Trophoblast cell (in vitro differentiated cells and primary cell): ENCODE data around the gene ABCA13.

Experiments
- DNase-seq, 2 donors: peaks; one replicate each; pipeline ENCODE4 v3.0.0-alpha.2; 2016
- H2AFZ ChIP-seq: 2 replicates; pipeline ENCODE4 v1.6.1; 2013; ENCODE audit warnings: low read length, moderate library complexity, mild to moderate bottlenecking; ENCODE audit not compliant: insufficient read depth, poor library complexity
- H2AK5ac ChIP-seq: 2 replicates; pipeline ENCODE4 v1.6.1; 2013; ENCODE audit warnings: mild to moderate bottlenecking, low read length
- H2BK120ac ChIP-seq: 2 replicates; pipeline ENCODE4 v1.6.1; 2013; ENCODE audit warnings: low read length, mild to moderate bottlenecking, moderate library complexity; ENCODE audit not compliant: insufficient read depth, poor library complexity
- H2BK12ac ChIP-seq: 2 replicates; pipeline ENCODE4 v1.6.1; 2013; ENCODE audit warnings: mild to moderate bottlenecking, low read length, moderate library complexity
- H2BK5ac ChIP-seq: 2 replicates; pipeline ENCODE4 v1.6.1; 2013; ENCODE audit warnings: low read length, low read depth, moderate library complexity, mild to moderate bottlenecking; ENCODE audit not compliant: poor library complexity
- H3K14ac ChIP-seq: 2 replicates; pipeline ENCODE4 v1.6.1; 2013; ENCODE audit warnings: mild to moderate bottlenecking, low read length
- H3K18ac ChIP-seq: 2 replicates; pipeline ENCODE4 v1.6.1; 2013; ENCODE audit warnings: mild to moderate bottlenecking, low read length
- H3K23ac ChIP-seq: 2 replicates; pipeline ENCODE4 v1.6.1; 2013; ENCODE audit warnings: low read length
- H3K27ac ChIP-seq: 2 replicates; pipeline ENCODE4 v1.5.1; 2013; ENCODE audit warnings: low read depth, mild to moderate bottlenecking, inconsistent platforms, low read length, moderate library complexity
- H3K27me3 ChIP-seq: 2 replicates; pipeline ENCODE4 v1.6.1; 2013; ENCODE audit warnings: inconsistent platforms, mild to moderate bottlenecking, low read length, moderate library complexity; ENCODE audit not compliant: insufficient read depth
- H3K36me3 ChIP-seq, 2 experiments: 1 replicate in 1 of 2; 2 replicates in 1 of 2; pipeline ENCODE4 v1.6.1; 2013; ENCODE audit warnings: low read length in 2 of 2, mild to moderate bottlenecking in 2 of 2, moderate library complexity in 1 of 2; ENCODE audit not compliant: insufficient read depth in 2 of 2, control insufficient read depth in 1 of 2
- H3K4ac ChIP-seq: 2 replicates; pipeline ENCODE4 v1.6.1; 2013; ENCODE audit warnings: low read depth, mild to moderate bottlenecking, low read length, moderate library complexity
- H3K4me1 ChIP-seq, 2 experiments: 1 replicate in 1 of 2; 2 replicates in 1 of 2; pipeline ENCODE4 v1.6.1; 2013; ENCODE audit warnings: low read length in 2 of 2, mild to moderate bottlenecking in 2 of 2, moderate library complexity in 1 of 2; ENCODE audit not compliant: insufficient read depth in 2 of 2, control insufficient read depth in 1 of 2
- H3K4me2 ChIP-seq: 2 replicates; pipeline ENCODE4 v1.6.1; 2013; ENCODE audit warnings: inconsistent platforms, mild to moderate bottlenecking, low read length, moderate library complexity
- H3K4me3 ChIP-seq: 2 replicates; pipeline ENCODE4 v1.5.1; 2013; ENCODE audit warnings: mild to moderate bottlenecking, low read depth, low read length, inconsistent platforms
- H3K79me1 ChIP-seq: one replicate; pipeline ENCODE4 v1.6.1; 2013; ENCODE audit warnings: low read length
- H3K79me2 ChIP-seq: 2 replicates; pipeline ENCODE4 v1.6.1; 2013; ENCODE audit warnings: low read length, mild to moderate bottlenecking; ENCODE audit not compliant: control insufficient read depth, insufficient read depth, poor library complexity
- H3K9ac ChIP-seq: 2 replicates; pipeline ENCODE4 v1.6.1; 2013; ENCODE audit warnings: mild to moderate bottlenecking, low read length
- H3K9me3 ChIP-seq: 2 replicates; pipeline ENCODE4 v1.6.1; 2013; ENCODE audit warnings: low read depth, mild to moderate bottlenecking, control low read depth, inconsistent platforms, low read length; ENCODE audit not compliant: insufficient read depth
- H4K12ac ChIP-seq: 2 replicates; pipeline ENCODE4 v1.6.1; 2013; ENCODE audit warnings: low read depth, mild to moderate bottlenecking, low read length, moderate library complexity
- H4K8ac ChIP-seq: 2 replicates; pipeline ENCODE4 v1.6.1; 2013; ENCODE audit warnings: low read depth, mild to moderate bottlenecking, low read length, moderate library complexity
- H4K91ac ChIP-seq: one replicate; pipeline ENCODE4 v1.6.1; 2013; ENCODE audit warnings: low read depth, mild to moderate bottlenecking, low read length, moderate library complexity
- WGBS: extraction: QIAGEN DNeasy Blood & Tissue Kit; methylation state at CpG from one replicate; pipeline ENCODE4 v1.1.7; 2013; ENCODE audit warnings: missing lambda C conversion rate; ENCODE audit not compliant: insufficient read length, insufficient coverage; ENCODE audit errors: extremely low coverage; 5-methylcytosine and 5-hydroxymethylcytosine counted together

The ABCA13 gene

DNA sequence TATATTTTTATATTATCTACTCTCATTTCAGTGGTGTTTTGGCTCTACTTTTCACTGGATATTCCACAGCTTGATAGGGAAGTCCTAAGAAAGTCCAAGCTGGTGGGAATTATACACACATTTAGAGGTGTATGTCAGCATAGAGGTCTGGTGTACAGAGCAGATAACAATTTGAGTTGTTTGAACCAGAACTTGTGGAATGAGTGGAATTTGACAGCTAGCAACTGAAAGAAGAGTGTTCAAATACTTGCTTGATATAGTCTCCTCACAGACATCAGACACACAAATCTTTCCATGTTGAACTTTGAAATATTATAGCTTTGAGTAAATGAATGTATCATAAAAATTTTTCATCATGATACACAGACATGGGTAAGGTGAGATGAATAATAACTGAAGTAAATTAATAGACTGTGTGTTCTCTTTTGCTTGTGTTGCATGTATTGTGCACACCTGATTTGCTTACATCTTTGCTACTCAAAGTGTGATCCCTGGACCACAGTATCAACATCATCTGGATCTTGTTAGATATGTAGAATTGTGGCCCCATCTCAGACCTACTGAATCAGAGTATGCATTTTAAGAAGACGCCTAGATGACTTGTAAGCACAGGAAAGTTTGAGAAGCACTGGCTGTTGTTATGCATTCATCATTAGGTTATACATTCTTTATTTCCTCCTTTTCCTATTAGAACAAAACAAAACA, 91.5 kb downstream of the ABCA13 start:
- WGBS = no CpG with 5 or more reads among the region's 1 CpG
- Histone ChIP-seq H4K8ac (no peak overlapping the region), H3K79me2 (no peaks in the 10 kb centered on the region), H3K4me3 (no peak overlapping the region), H2BK12ac (no peak overlapping the region), H3K18ac (no peak overlapping the region), H3K79me1 (no peaks in the 10 kb centered on the region), H4K91ac (no peak overlapping the region), H3K9ac (no peak overlapping the region), H4K12ac (no peak overlapping the region), H2AK5ac (no peak overlapping the region), H3K27ac (no peak overlapping the region), H2AFZ (no peak overlapping the region), H3K9me3 (no peaks in the 10 kb centered on the region), H3K4me1 (no peaks in the 10 kb centered on the region), H3K27me3 (no peaks in the 10 kb centered on the region), H2BK120ac (no peak overlapping the region), H3K36me3 (no peaks in the 10 kb centered on the region), H2BK5ac (no peak overlapping the region), H3K4ac (no peak overlapping the region), H3K23ac (no peak overlapping the region), H3K4me2 (no peak overlapping the region), H3K14ac (no peak overlapping the region)
- DNase-seq = no peak

DNA sequence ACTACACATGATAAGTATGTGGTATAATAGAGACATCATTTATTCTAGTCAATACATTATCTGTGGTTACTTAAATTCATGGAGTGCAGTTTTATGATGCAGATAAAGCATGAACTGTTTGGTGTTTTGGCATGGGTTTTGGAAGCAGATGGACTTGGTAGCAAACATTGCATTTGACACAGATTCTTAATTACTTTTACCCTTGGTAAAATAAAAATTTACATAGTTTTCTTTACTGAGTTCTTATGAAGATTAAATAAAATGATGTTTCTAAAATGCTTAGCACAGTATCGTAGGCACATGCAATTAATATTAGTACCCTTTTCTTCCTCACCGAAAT, 92.0 kb downstream of the ABCA13 start:
- H3K14ac ChIP-seq = no peak overlapping the region
- no peak overlapping the region for H2BK5ac ChIP-seq
- H3K18ac ChIP-seq = no peak overlapping the region
- no peaks in the 10 kb centered on the region for H3K4me1 ChIP-seq
- H2BK120ac ChIP-seq = no peak overlapping the region
- H4K91ac ChIP-seq = no peak overlapping the region
- H3K36me3 ChIP-seq = no peaks in the 10 kb centered on the region
- no peak overlapping the region for H2AK5ac ChIP-seq
- H2BK12ac ChIP-seq = no peak overlapping the region
- H3K4me2 ChIP-seq = no peak overlapping the region
- no peaks in the 10 kb centered on the region for H3K79me2 ChIP-seq
- no peak overlapping the region for H3K4me3 ChIP-seq
- no peak overlapping the region for H3K23ac ChIP-seq
- H3K9me3 ChIP-seq = no peaks in the 10 kb centered on the region
- H3K79me1 ChIP-seq = no peaks in the 10 kb centered on the region
- H3K27me3 ChIP-seq = no peaks in the 10 kb centered on the region
- H3K9ac ChIP-seq = no peak overlapping the region
- no peak overlapping the region for H4K12ac ChIP-seq
- DNase-seq = no peak
- H3K4ac ChIP-seq = no peak overlapping the region
- H2AFZ ChIP-seq = no peak overlapping the region
- H4K8ac ChIP-seq = no peak overlapping the region
- H3K27ac ChIP-seq = no peak overlapping the region
- no CpG with 5 or more reads among the region's 2 CpGs for WGBS

DNA sequence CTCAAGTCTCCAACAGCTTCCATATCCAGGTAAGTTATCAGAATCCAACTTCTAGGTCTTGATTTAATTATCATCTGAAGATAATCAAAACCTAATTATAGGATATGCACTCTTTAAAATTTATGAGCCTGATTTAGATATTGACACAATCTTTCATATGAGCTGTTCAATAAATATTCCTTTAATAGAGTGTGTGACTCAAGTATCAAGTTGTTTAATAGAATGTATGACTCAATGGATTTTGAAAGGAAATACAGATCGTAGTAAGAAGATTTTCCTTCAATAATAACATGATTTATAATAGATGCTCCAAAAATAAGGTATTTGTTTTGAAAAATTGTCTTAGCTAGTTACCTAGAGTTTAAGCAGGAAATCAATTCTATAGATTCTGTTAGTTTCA, 97.8 kb downstream of the ABCA13 start:
- no peak overlapping the region for H3K27ac ChIP-seq
- no peak overlapping the region for H3K18ac ChIP-seq
- no peak overlapping the region for H4K91ac ChIP-seq
- no peak overlapping the region for H2BK12ac ChIP-seq
- no peaks in the 10 kb centered on the region for H3K79me1 ChIP-seq
- H3K9ac ChIP-seq = no peak overlapping the region
- H3K4ac ChIP-seq = no peak overlapping the region
- no peak overlapping the region for H4K8ac ChIP-seq
- no peaks in the 10 kb centered on the region for H3K4me1 ChIP-seq
- H2AFZ ChIP-seq = no peak overlapping the region
- no peak for DNase-seq
- no peak overlapping the region for H3K4me2 ChIP-seq
- H3K14ac ChIP-seq = no peak overlapping the region
- no peak overlapping the region for H4K12ac ChIP-seq
- no peaks in the 10 kb centered on the region for H3K79me2 ChIP-seq
- no peak overlapping the region for H2BK5ac ChIP-seq
- no peaks in the 10 kb centered on the region for H3K27me3 ChIP-seq
- H2AK5ac ChIP-seq = no peak overlapping the region
- no peaks in the 10 kb centered on the region for H3K36me3 ChIP-seq
- no peaks in the 10 kb centered on the region for H3K9me3 ChIP-seq
- no peak overlapping the region for H2BK120ac ChIP-seq
- WGBS = no CpG with 5 or more reads among the region's 1 CpG
- no peak overlapping the region for H3K23ac ChIP-seq
- no peak overlapping the region for H3K4me3 ChIP-seq

DNA sequence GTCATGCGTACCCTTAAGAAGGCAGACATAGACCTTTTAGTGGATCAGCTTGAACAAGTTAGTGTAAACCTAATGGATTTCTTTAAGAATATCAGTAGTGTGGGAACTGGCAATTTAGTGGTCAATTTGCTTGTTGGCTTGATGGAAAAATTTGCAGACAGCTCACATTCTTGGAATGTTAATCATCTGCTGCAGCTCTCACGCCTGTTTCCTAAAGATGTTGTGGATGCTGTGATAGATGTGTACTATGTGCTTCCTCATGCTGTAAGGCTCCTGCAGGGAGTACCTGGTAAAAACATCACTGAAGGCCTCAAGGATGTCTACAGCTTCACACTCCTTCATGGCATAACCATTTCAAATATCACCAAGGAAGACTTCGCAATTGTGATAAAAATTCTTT, 103.4 kb downstream of the ABCA13 start:
- no CpG with 5 or more reads among the region's 3 CpGs for WGBS
- Histone ChIP-seq H3K79me1 (no peaks in the 10 kb centered on the region), H3K23ac (no peak overlapping the region), H3K4ac (no peak overlapping the region), H3K27me3 (no peaks in the 10 kb centered on the region), H2BK12ac (no peak overlapping the region), H3K36me3 (no peaks in the 10 kb centered on the region), H2BK120ac (no peak overlapping the region), H4K12ac (no peak overlapping the region), H3K9ac (no peak overlapping the region), H2AK5ac (no peak overlapping the region), H3K79me2 (no peaks in the 10 kb centered on the region), H2BK5ac (no peak overlapping the region), H3K4me3 (no peak overlapping the region), H3K27ac (no peak overlapping the region), H2AFZ (no peak overlapping the region), H3K18ac (no peak overlapping the region), H3K14ac (no peak overlapping the region), H3K9me3 (no peaks in the 10 kb centered on the region), H3K4me2 (no peak overlapping the region), H4K91ac (no peak overlapping the region), H4K8ac (no peak overlapping the region), H3K4me1 (no peaks in the 10 kb centered on the region)
- DNase-seq = no peak
